Hepatocyte (in vitro differentiated cells): ENCODE results near the gene RPTN. TPM values are rescaled to one million over a fixed set of nuclear protein-coding genes. Genes with fewer than 3 reads are reported as not detected.

Experiments
- DNase-seq: peaks from one replicate; pipeline ENCODE4 v3.0.0-alpha.2; 2016; ENCODE audit warnings: low spot score
- H2AFZ ChIP-seq: fragments of 200-600 bp; sonication (generic); 2 replicates; pipeline ENCODE4 v1.6.0; 2016; ENCODE audit warnings: antibody characterized with exemption, mild to moderate bottlenecking
- H3K27ac ChIP-seq: fragments of 200-600 bp; sonication (generic); 2 replicates; pipeline ENCODE4 v1.5.1; 2016; ENCODE audit warnings: mild to moderate bottlenecking
- H3K27me3 ChIP-seq: fragments of 200-600 bp; sonication (generic); 2 replicates; pipeline ENCODE4 v1.6.1; 2016
- H3K36me3 ChIP-seq: fragments of 200-600 bp; sonication (generic); replicated peaks from 2 replicates; pipeline ENCODE4 v1.5.1; 2016; ENCODE audit warnings: low read depth; ENCODE audit not compliant: insufficient read depth
- H3K4me1 ChIP-seq: fragments of 200-600 bp; sonication (generic); 2 replicates; pipeline ENCODE4 v1.5.1; 2016; ENCODE audit warnings: mild to moderate bottlenecking, moderate library complexity; ENCODE audit not compliant: insufficient read depth
- H3K4me2 ChIP-seq: fragments of 200-600 bp; sonication (generic); 2 replicates; pipeline ENCODE4 v1.6.0; 2016
- H3K4me3 ChIP-seq: fragments of 200-600 bp; sonication (generic); 2 replicates; pipeline ENCODE4 v1.5.1; 2016; ENCODE audit warnings: mild to moderate bottlenecking
- H3K79me2 ChIP-seq: fragments of 200-600 bp; sonication (generic); 2 replicates; pipeline ENCODE4 v1.6.0; 2017; ENCODE audit warnings: mild to moderate bottlenecking
- H3K9me2 ChIP-seq: fragments of 200-600 bp; sonication (generic); replicated peaks from 2 replicates; pipeline ENCODE4 v1.6.0; 2017; ENCODE audit warnings: mild to moderate bottlenecking; ENCODE audit not compliant: insufficient read depth
- H3K9me3 ChIP-seq: fragments of 200-600 bp; sonication (generic); 2 replicates; pipeline ENCODE4 v1.5.1; 2016; ENCODE audit warnings: low read depth, mild to moderate bottlenecking
- H4K20me1 ChIP-seq: fragments of 200-600 bp; sonication (generic); 2 replicates; pipeline ENCODE4 v1.6.0; 2016; ENCODE audit warnings: mild to moderate bottlenecking; ENCODE audit not compliant: insufficient read depth, poor library complexity, severe bottlenecking
- EZH2 ChIP-seq: fragments of 200-600 bp; sonication (generic); IDR thresholded peaks from 2 replicates; pipeline ENCODE4 v1.6.1; 2016; ENCODE audit warnings: antibody characterized with exemption, mild to moderate bottlenecking, borderline replicate concordance
- EZH2phosphoT487 ChIP-seq: fragments of 200-600 bp; sonication (generic); IDR thresholded peaks from one replicate; pipeline ENCODE4 v1.6.1; 2018; ENCODE audit warnings: antibody characterized with exemption, mild to moderate bottlenecking, low read depth, moderate library complexity; ENCODE audit not compliant: unreplicated experiment, severe bottlenecking
- WGBS: methylation state at CpG from one replicate; pipeline ENCODE4 v1.1.6; 2016; ENCODE audit warnings: low lambda C conversion rate; ENCODE audit errors: missing lambda C conversion rate; 5-methylcytosine and 5-hydroxymethylcytosine counted together
- polyA plus RNA-seq: library from polyadenylated mRNA; unstranded; fragments of >200 nt; fragmentation: Nextera tagmentation; extraction: Ambion mirVana; gene quantifications from 2 replicates; pipeline ENCODE4 v1.2.1, GENCODE V29; 2016
- total RNA-seq: library from RNA; depleted of rRNA; stranded (reverse); fragments of >200 nt; gene quantifications from 2 replicates; pipeline ENCODE4 v1.2.3, GENCODE V29; 2014
- TF ChIP-seq, protein P1 (sequence below): fragments of 200-600 bp; sonication (generic); IDR thresholded peaks from 2 replicates; pipeline ENCODE4 v1.5.1; 2016; ENCODE audit warnings: antibody characterized with exemption, mild to moderate bottlenecking; ENCODE audit not compliant: poor library complexity

RPTN gene
- total and polyA plus RNA-seq, 2 experiments from 2014 or later: not detected

DNA sequence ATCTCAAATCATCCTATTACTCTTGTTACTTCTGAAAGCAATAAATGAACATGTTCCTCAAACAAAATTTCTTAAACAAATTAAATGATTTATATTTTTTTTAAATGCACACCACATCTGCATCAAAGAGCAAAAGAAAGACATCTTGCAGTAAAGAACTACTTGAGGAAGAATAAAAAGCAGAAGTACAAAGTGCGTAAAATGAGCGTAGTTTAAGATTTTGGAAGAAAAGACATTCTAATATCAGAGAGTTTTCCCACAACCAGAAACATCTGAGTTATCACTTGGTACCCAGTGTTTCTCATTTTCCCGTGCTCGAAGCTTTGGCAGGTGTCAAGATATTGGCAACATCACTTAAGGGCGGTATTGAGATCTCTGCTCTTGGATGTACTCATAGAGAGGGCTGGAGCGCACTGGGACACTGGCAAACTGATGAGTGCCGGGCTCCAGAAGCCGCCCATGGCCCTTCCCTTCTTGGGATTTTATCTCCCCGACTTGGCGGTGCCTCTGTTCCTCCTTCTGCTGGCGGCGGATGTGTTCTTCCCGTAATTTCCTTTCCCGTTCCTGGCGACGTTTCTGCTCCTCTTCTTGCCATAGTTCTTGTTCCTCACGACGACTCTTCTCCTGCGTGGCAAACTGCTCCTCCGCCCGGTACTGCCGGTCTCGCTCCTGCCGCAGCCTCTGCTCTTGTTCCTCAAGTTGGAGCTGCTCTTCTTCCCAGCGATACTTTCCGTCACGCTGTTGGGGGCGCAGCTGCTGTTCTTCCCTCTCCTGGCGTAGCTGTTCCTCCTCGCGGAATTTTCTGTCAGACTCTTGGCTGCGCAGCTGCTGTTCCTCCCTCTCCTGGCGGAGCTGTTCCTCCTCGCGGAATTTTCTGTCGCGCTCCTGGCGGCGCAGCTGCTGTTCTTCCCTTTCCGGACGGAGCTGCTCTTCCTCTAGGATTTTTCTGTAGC, 51.7 kb downstream of the RPTN start:
- H2AFZ ChIP-seq: no peak overlapping the region
- TF ChIP-seq EZH2: peak; percentile 11
- TF ChIP-seq, protein P1, sequence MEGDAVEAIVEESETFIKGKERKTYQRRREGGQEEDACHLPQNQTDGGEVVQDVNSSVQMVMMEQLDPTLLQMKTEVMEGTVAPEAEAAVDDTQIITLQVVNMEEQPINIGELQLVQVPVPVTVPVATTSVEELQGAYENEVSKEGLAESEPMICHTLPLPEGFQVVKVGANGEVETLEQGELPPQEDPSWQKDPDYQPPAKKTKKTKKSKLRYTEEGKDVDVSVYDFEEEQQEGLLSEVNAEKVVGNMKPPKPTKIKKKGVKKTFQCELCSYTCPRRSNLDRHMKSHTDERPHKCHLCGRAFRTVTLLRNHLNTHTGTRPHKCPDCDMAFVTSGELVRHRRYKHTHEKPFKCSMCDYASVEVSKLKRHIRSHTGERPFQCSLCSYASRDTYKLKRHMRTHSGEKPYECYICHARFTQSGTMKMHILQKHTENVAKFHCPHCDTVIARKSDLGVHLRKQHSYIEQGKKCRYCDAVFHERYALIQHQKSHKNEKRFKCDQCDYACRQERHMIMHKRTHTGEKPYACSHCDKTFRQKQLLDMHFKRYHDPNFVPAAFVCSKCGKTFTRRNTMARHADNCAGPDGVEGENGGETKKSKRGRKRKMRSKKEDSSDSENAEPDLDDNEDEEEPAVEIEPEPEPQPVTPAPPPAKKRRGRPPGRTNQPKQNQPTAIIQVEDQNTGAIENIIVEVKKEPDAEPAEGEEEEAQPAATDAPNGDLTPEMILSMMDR: no peak
- no peaks in the 10 kb centered on the region for H3K4me1 ChIP-seq
- H3K79me2 ChIP-seq: no peaks in the 10 kb centered on the region
- no peaks in the 10 kb centered on the region for H3K9me2 ChIP-seq
- H3K27me3 ChIP-seq: peaks cover 85% of the 10 kb centered on the region
- no peak overlapping the region for H3K27ac ChIP-seq
- peak overlapping the region; percentile 50 for H3K4me2 ChIP-seq
- no peaks in the 10 kb centered on the region for H3K9me3 ChIP-seq
- no peaks in the 10 kb centered on the region for H3K36me3 ChIP-seq
- WGBS: 34% methylated on average over 40 of the region's 41 CpGs
- no peak for DNase-seq
- H3K4me3 ChIP-seq: no peak overlapping the region
- no peaks in the 10 kb centered on the region for H4K20me1 ChIP-seq

DNA sequence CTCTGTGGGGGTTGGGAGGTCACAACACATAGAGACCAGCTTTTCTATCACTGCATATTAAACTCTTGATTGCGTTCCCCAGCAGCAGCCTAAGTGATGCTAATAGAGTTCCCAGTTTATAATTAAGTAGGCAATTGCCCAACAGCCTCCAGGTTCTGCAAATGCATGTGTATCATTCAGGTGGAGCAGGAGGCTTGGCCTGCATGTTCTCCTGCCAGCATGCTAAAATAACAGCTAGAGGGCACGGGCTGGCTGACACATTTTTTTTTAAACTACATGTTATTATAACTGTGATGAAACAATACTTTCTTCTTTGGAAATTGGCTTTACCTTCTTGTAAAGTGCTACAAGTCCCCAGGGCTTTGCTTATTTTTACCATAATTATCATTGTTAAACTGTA, 54.2 kb downstream of the RPTN start:
- Histone ChIP-seq H3K4me2 (no peak overlapping the region), H4K20me1 (no peaks in the 10 kb centered on the region), H3K4me3 (no peak overlapping the region), H3K9me3 (no peaks in the 10 kb centered on the region), H2AFZ (no peak overlapping the region), H3K36me3 (no peaks in the 10 kb centered on the region), H3K27ac (no peak overlapping the region), H3K4me1 (no peaks in the 10 kb centered on the region), H3K9me2 (no peaks in the 10 kb centered on the region), H3K27me3 (peaks cover 66% of the 10 kb centered on the region), H3K79me2 (no peaks in the 10 kb centered on the region)
- DNase-seq: no peak
- no peak for TF ChIP-seq EZH2phosphoT487
- TF ChIP-seq, protein P1: no peak
- TF ChIP-seq EZH2: no peak
- WGBS: 27% methylated on average over 2 of the region's 2 CpGs

Other genes starting within 250 kb of the RPTN start
- gene THEM4, start 249.7 kb downstream of the RPTN start, total RNA-seq: 18.6 and 24.8 TPM in 2 replicates
- gene THEM4, start 249.7 kb downstream of the RPTN start, polyA plus RNA-seq: 20.2 and 25.2 TPM in 2 replicates
- gene S100A10, start 165.4 kb downstream of the RPTN start, total RNA-seq: 408 and 485 TPM in 2 replicates
- gene S100A10, start 165.4 kb downstream of the RPTN start, polyA plus RNA-seq: 3,367 and 3,493 TPM in 2 replicates
- 258 and 295 TPM in 2 replicates for gene S100A11, start 122.2 kb downstream of the RPTN start, total RNA-seq
- 1,491 and 1,531 TPM in 2 replicates for gene S100A11, start 122.2 kb downstream of the RPTN start, polyA plus RNA-seq
- not detected in 2 replicates for gene TCHHL1, start 70.2 kb downstream of the RPTN start, total RNA-seq
- gene TCHHL1, start 70.2 kb downstream of the RPTN start, polyA plus RNA-seq: not detected in 2 replicates
- not detected in 2 replicates for gene TCHH, start 43.8 kb downstream of the RPTN start, total RNA-seq
- 0.12 TPM in 1 of 2 replicates, not detected in the other for gene TCHH, start 43.8 kb downstream of the RPTN start, polyA plus RNA-seq
- gene HRNR, start 65.0 kb upstream of the RPTN start, total RNA-seq: not detected in 2 replicates
- gene HRNR, start 65.0 kb upstream of the RPTN start, polyA plus RNA-seq: not detected in 2 replicates
- gene FLG, start 166.0 kb upstream of the RPTN start, total RNA-seq: not detected in 2 replicates
- not detected in 2 replicates for gene FLG, start 166.0 kb upstream of the RPTN start, polyA plus RNA-seq
- not detected in 2 replicates for gene FLG2, start 200.8 kb upstream of the RPTN start, total RNA-seq
- not detected in 2 replicates for gene FLG2, start 200.8 kb upstream of the RPTN start, polyA plus RNA-seq